ENCODE measurements around the gene TP53I11. TPM values are rescaled to one million over a fixed set of nuclear protein-coding genes. Genes with fewer than 3 reads are reported as not detected.
A peak's percentile ranks its signal among the peaks of the same experiment; 100 is the strongest.

TP53I11 gene
- total RNA-seq = under 1 TPM; 0.73 to 0.81 TPM

GRCh38 chr11:44950625-44951476 is at the start of gene TP53I11:
Gene TP53I11 (minus strand): TSS chr11:44950883. CDS start chr11:44938335, 12,548 bp downstream.
- Mint-ChIP-seq H3K27me3 (peaks cover 31% of the 10 kb centered on the region), H3K27ac (no peak within 1 kb of the TSS), H3K36me3 (ENCODE audit: low read depth) (no peaks in the 10 kb centered on the region), H3K4me3 (peak within 1 kb of the TSS; percentile 57), H3K4me1 (peaks cover 12% of the 10 kb centered on the region), H3K9me3 (no peaks in the 10 kb centered on the region)
- ChIA-PET CTCF (interaction anchor here (1.0 to 1.3 kb wide), 4 partner anchors 14 to 160 kb away, joined by 3 to 4 read pairs (median 4); no protein-coding TSS in a partner anchor), POLR2A (no interaction called here)
- peak; percentile 44 for DNase-seq

- Mint-ChIP-seq H3K4me1 (no peaks in the 10 kb centered on the region), H3K9me3 (no peaks in the 10 kb centered on the region), H3K36me3 (ENCODE audit: low read depth) (no peaks in the 10 kb centered on the region), H3K27ac (no peak overlapping the region), H3K4me3 (no peak overlapping the region), H3K27me3 (peaks cover 8% of the 10 kb centered on the region)
- no peak for DNase-seq
- ChIA-PET CTCF (no interaction called here), POLR2A (no interaction called here)
These were observed 48.4 kb upstream of the TP53I11 start for GRCh38 chr11:44999068-44999467.

- H3K4me1 Mint-ChIP-seq = no peaks in the 10 kb centered on the region
- H3K27me3 Mint-ChIP-seq = peaks cover 2% of the 10 kb centered on the region
- POLR2A ChIA-PET = no interaction called here
- H3K36me3 Mint-ChIP-seq (ENCODE audit: low read depth) = no peaks in the 10 kb centered on the region
- no peak for DNase-seq
- H3K4me3 Mint-ChIP-seq = no peak overlapping the region
- no peaks in the 10 kb centered on the region for H3K9me3 Mint-ChIP-seq
- CTCF ChIA-PET = interaction anchor here (1.1 kb wide), 1 partner anchor 50 kb away, joined by 3 read pairs; no protein-coding TSS in a partner anchor
- no peak overlapping the region for H3K27ac Mint-ChIP-seq
These were observed 47.4 kb upstream of the TP53I11 start for GRCh38 chr11:44998051-44998450.

- ChIA-PET POLR2A (no interaction called here), CTCF (interaction anchor here (1.1 kb wide), 1 partner anchor 49 kb away, joined by 3 read pairs; no protein-coding TSS in a partner anchor)
- no peak overlapping the region for H3K4me3 Mint-ChIP-seq
- H3K4me1 Mint-ChIP-seq = peaks cover 2% of the 10 kb centered on the region
- H3K27ac Mint-ChIP-seq = no peak overlapping the region
- no peak for DNase-seq
- no peaks in the 10 kb centered on the region for H3K9me3 Mint-ChIP-seq
- H3K27me3 Mint-ChIP-seq = no peaks in the 10 kb centered on the region
- H3K36me3 Mint-ChIP-seq (ENCODE audit: low read depth) = no peaks in the 10 kb centered on the region
These were observed 46.9 kb upstream of the TP53I11 start for GRCh38 chr11:44997566-44997965.

- Mint-ChIP-seq H3K27me3 (no peaks in the 10 kb centered on the region), H3K27ac (no peak overlapping the region), H3K36me3 (ENCODE audit: low read depth) (no peaks in the 10 kb centered on the region), H3K4me3 (no peak overlapping the region), H3K9me3 (no peaks in the 10 kb centered on the region), H3K4me1 (peaks cover 3% of the 10 kb centered on the region)
- ChIA-PET CTCF (no interaction called here), POLR2A (interaction anchor here (1.0 kb wide), 1 partner anchor 37 kb away, joined by 3 read pairs; no protein-coding TSS in a partner anchor)
- no peak for DNase-seq
These were observed 44.1 kb upstream of the TP53I11 start for GRCh38 chr11:44994753-44995152.

- H3K27me3 Mint-ChIP-seq = no peaks in the 10 kb centered on the region
- POLR2A ChIA-PET = interaction anchor here (1.0 kb wide), 1 partner anchor 38 kb away, joined by 3 read pairs; no protein-coding TSS in a partner anchor
- CTCF ChIA-PET = no interaction called here
These were observed 43.5 kb upstream of the TP53I11 start for GRCh38 chr11:44993971-44994704.

GRCh38 chr11:44992774-44993173 is 42.1 kb upstream of the TP53I11 start:
- no peak for DNase-seq
- ChIA-PET CTCF (no interaction called here), POLR2A (no interaction called here)
- no peaks in the 10 kb centered on the region for H3K9me3 Mint-ChIP-seq
- H3K36me3 Mint-ChIP-seq (ENCODE audit: low read depth) = no peaks in the 10 kb centered on the region
- H3K27ac Mint-ChIP-seq = no peak overlapping the region
- H3K4me1 Mint-ChIP-seq = peaks cover 3% of the 10 kb centered on the region
- no peak overlapping the region for H3K4me3 Mint-ChIP-seq
- H3K27me3 Mint-ChIP-seq = no peaks in the 10 kb centered on the region

More at GRCh38 chr11:44993971-44994704, 43.5 kb upstream of the TP53I11 start:
- H3K4me1 Mint-ChIP-seq = peaks cover 3% of the 10 kb centered on the region
- DNase-seq = no peak
- H3K36me3 Mint-ChIP-seq (ENCODE audit: low read depth) = no peaks in the 10 kb centered on the region
- H3K9me3 Mint-ChIP-seq = no peaks in the 10 kb centered on the region
- no peak overlapping the region for H3K27ac Mint-ChIP-seq
- no peak overlapping the region for H3K4me3 Mint-ChIP-seq

GRCh38 chr11:44992181-44992582 is 41.5 kb upstream of the TP53I11 start:
- Mint-ChIP-seq H3K4me3 (no peak overlapping the region), H3K27ac (no peak overlapping the region), H3K9me3 (no peaks in the 10 kb centered on the region), H3K4me1 (peaks cover 3% of the 10 kb centered on the region), H3K27me3 (no peaks in the 10 kb centered on the region), H3K36me3 (ENCODE audit: low read depth) (no peaks in the 10 kb centered on the region)
- POLR2A ChIA-PET = no interaction called here
- no peak for DNase-seq
- CTCF ChIA-PET = no interaction called here

GRCh38 chr11:44990665-44991064 is 40.0 kb upstream of the TP53I11 start:
- Mint-ChIP-seq H3K36me3 (ENCODE audit: low read depth) (no peaks in the 10 kb centered on the region), H3K4me3 (no peak overlapping the region), H3K4me1 (peaks cover 3% of the 10 kb centered on the region), H3K9me3 (no peaks in the 10 kb centered on the region), H3K27me3 (no peaks in the 10 kb centered on the region), H3K27ac (no peak overlapping the region)
- ChIA-PET CTCF (interaction anchor here (1.0 kb wide), 1 partner anchor 63 kb away, joined by 3 read pairs; no protein-coding TSS in a partner anchor), POLR2A (no interaction called here)
- DNase-seq = no peak

- POLR2A ChIA-PET = no interaction called here
- no peak for DNase-seq
- CTCF ChIA-PET = no interaction called here
- H3K9me3 Mint-ChIP-seq = no peaks in the 10 kb centered on the region
- H3K27ac Mint-ChIP-seq = no peak overlapping the region
- H3K4me1 Mint-ChIP-seq = peaks cover 3% of the 10 kb centered on the region
- no peaks in the 10 kb centered on the region for H3K27me3 Mint-ChIP-seq
- H3K36me3 Mint-ChIP-seq (ENCODE audit: low read depth) = no peaks in the 10 kb centered on the region
- H3K4me3 Mint-ChIP-seq = no peak overlapping the region
These were observed 39.3 kb upstream of the TP53I11 start for GRCh38 chr11:44989831-44990566.

- no peak overlapping the region for H3K4me3 Mint-ChIP-seq
- H3K4me1 Mint-ChIP-seq = peaks cover 3% of the 10 kb centered on the region
- DNase-seq = no peak
- H3K27me3 Mint-ChIP-seq = no peaks in the 10 kb centered on the region
- H3K9me3 Mint-ChIP-seq = no peaks in the 10 kb centered on the region
- H3K36me3 Mint-ChIP-seq (ENCODE audit: low read depth) = no peaks in the 10 kb centered on the region
- H3K27ac Mint-ChIP-seq = no peak overlapping the region
- POLR2A ChIA-PET = no interaction called here
- CTCF ChIA-PET = interaction anchor here (1.2 kb wide), 1 partner anchor 116 kb away, joined by 3 read pairs; no protein-coding TSS in a partner anchor
These were observed 38.4 kb upstream of the TP53I11 start for GRCh38 chr11:44988981-44989635.

- Mint-ChIP-seq H3K9me3 (no peaks in the 10 kb centered on the region), H3K27ac (no peak overlapping the region), H3K36me3 (ENCODE audit: low read depth) (no peaks in the 10 kb centered on the region), H3K4me1 (peaks cover 9% of the 10 kb centered on the region), H3K27me3 (no peaks in the 10 kb centered on the region), H3K4me3 (no peak overlapping the region)
- ChIA-PET CTCF (interaction anchor here (1.2 kb wide), 1 partner anchor 117 kb away, joined by 3 read pairs; no protein-coding TSS in a partner anchor), POLR2A (no interaction called here)
- no peak for DNase-seq
These were observed 37.4 kb upstream of the TP53I11 start for GRCh38 chr11:44988111-44988510.
